ENCODE data around the gene EPN3.

- TF ChIP-seq, protein P1, sequence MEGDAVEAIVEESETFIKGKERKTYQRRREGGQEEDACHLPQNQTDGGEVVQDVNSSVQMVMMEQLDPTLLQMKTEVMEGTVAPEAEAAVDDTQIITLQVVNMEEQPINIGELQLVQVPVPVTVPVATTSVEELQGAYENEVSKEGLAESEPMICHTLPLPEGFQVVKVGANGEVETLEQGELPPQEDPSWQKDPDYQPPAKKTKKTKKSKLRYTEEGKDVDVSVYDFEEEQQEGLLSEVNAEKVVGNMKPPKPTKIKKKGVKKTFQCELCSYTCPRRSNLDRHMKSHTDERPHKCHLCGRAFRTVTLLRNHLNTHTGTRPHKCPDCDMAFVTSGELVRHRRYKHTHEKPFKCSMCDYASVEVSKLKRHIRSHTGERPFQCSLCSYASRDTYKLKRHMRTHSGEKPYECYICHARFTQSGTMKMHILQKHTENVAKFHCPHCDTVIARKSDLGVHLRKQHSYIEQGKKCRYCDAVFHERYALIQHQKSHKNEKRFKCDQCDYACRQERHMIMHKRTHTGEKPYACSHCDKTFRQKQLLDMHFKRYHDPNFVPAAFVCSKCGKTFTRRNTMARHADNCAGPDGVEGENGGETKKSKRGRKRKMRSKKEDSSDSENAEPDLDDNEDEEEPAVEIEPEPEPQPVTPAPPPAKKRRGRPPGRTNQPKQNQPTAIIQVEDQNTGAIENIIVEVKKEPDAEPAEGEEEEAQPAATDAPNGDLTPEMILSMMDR (conservative IDR thresholded peaks at IDR 0.05; ENCODE audit: low read depth, low read length): no peak
- no peak for TF ChIP-seq EZH2phosphoT487 (IDR thresholded peaks at IDR 0.05; ENCODE audit: borderline replicate concordance, low read length)
Observed at GRCh38 chr17:50492214-50492613, 40.3 kb upstream of the EPN3 start.

Measured in PC-3 (cell line).